Left cardiac atrium (tissue), 4 donors: ENCODE results near the gene SEMA6A. TPM values are rescaled to one million over a fixed set of nuclear protein-coding genes. Genes with fewer than 3 reads are reported as not detected.
"Not testable (repeated sequence)": the region's sequence is repeated elsewhere in the genome, so short reads cannot be mapped to it uniquely, and the experiment has no call there.

Experiments used
- ATAC-seq, 2 donors: fragments of 200-7000 bp; cut with Tn5 transposase; one replicate each; pipeline ENCODE4 v1.9.1; 2020; ENCODE audit warnings: mild to moderate bottlenecking in 2 of 2, moderate library complexity in 2 of 2
- DNase-seq: peaks from one replicate; pipeline ENCODE4 v3.0.0-alpha.2; 2020
- intact Hi-C, 2 donors: fragments of 100-400 bp; cut with DNase I; formaldehyde crosslinking; loops; one replicate each; pipeline versions ENCODE4 v1.14.1 to v1.15.1; 2022 to 2023
- total RNA-seq, 2 donors: library from RNA; stranded (reverse); fragmentation: NEBNext Ultra II Directional; extraction: Animal tissue kit (Norgen Biotek cat#: 25700); gene quantifications; one replicate each; pipeline ENCODE4 v1.2.1, GENCODE V29; 2021
- donor health status: DM: no; HTN: yes; CAD: no.
- donor health status: DM: no; HTN: yes; CAD: no; lungs with severe emphysema.
- donor health status: DM: yes; HTN: yes; CAD: no.
- donor health status: Dilated cardiomyopathy.

SEMA6A gene
- total RNA-seq, 2 donors from 2014 or later, result 3.8 to 5.7 TPM

- ATAC-seq (no peak), DNase-seq (no peak)
- intact Hi-C loops, result no loop called here
Measured at GRCh38 chr5:116530276-116530675, 44.3 kb downstream of the SEMA6A start.

GRCh38 chr5:116529615-116530014, 45.0 kb downstream of the SEMA6A start:
- no peak for ATAC-seq
- intact Hi-C loops, result no loop called here
- DNase-seq, result no peak

- ATAC-seq (peak in 1 of 2 donors; percentile 29), DNase-seq (no peak)
- intact Hi-C loops, result no loop called here
Measured at GRCh38 chr5:116528519-116529234, 45.9 kb downstream of the SEMA6A start.

- intact Hi-C loops, result no loop called here
- DNase-seq, result no peak
- no peak for ATAC-seq
Measured at GRCh38 chr5:116527582-116527981, 47.0 kb downstream of the SEMA6A start.

GRCh38 chr5:116525674-116526073, 48.9 kb downstream of the SEMA6A start:
- intact Hi-C loops, result no loop called here

GRCh38 chr5:116524966-116525365, 49.7 kb downstream of the SEMA6A start:
- intact Hi-C loops, result no loop called here
- DNase-seq (no peak), ATAC-seq (no peak)

More at GRCh38 chr5:116525674-116526073, 48.9 kb downstream of the SEMA6A start:
- DNase-seq, result no peak
- no peak for ATAC-seq

GRCh38 chr5:116524051-116524904, 50.3 kb downstream of the SEMA6A start:
- intact Hi-C loops, result no loop called here
- DNase-seq, result no peak
- ATAC-seq, result no peak

GRCh38 chr5:116523182-116523581, 51.4 kb downstream of the SEMA6A start:
- intact Hi-C loops, ATAC-seq, DNase-seq: not testable (repeated sequence)

- intact Hi-C loops, result no loop called here
- no peak for DNase-seq
- no peak for ATAC-seq
Measured at GRCh38 chr5:116522356-116523136, 52.1 kb downstream of the SEMA6A start.

- DNase-seq, result peak; percentile 41
- ATAC-seq, result peak; percentile 68 to 91
- intact Hi-C loops, result no loop called here
Measured at GRCh38 chr5:116521173-116521872, 53.3 kb downstream of the SEMA6A start.

- intact Hi-C loops, result no loop called here
- ATAC-seq, result peak; percentile 54 to 85
- peak; percentile 36 for DNase-seq
Measured at GRCh38 chr5:116520771-116521170, 53.9 kb downstream of the SEMA6A start.

- intact Hi-C loops, result no loop called here
- DNase-seq (no peak), ATAC-seq (no peak)
Measured at GRCh38 chr5:116518423-116518822, 56.2 kb downstream of the SEMA6A start.

- ATAC-seq (no peak), DNase-seq (no peak)
- intact Hi-C loops, result no loop called here
Measured at GRCh38 chr5:116517488-116517887, 57.1 kb downstream of the SEMA6A start.

- no peak for DNase-seq
- intact Hi-C loops, result no loop called here
- no peak for ATAC-seq
Measured at GRCh38 chr5:116516021-116516420, 58.6 kb downstream of the SEMA6A start.

- DNase-seq, result no peak
- ATAC-seq, result no peak
- intact Hi-C loops, result no loop called here
Measured at GRCh38 chr5:116514421-116514970, 60.1 kb downstream of the SEMA6A start.

GRCh38 chr5:116510517-116510916, 64.1 kb downstream of the SEMA6A start:
- DNase-seq, result no peak
- intact Hi-C loops, result no loop called here
- peak; percentile 48 to 59 for ATAC-seq

GRCh38 chr5:116509483-116510244, 65.0 kb downstream of the SEMA6A start:
- intact Hi-C loops, result no loop called here
- DNase-seq (no peak), ATAC-seq (peak; percentile 41 to 43)

GRCh38 chr5:116508835-116509234, 65.8 kb downstream of the SEMA6A start:
- ATAC-seq (no peak), DNase-seq (no peak)
- intact Hi-C loops, result no loop called here
